Activated T-helper 1 cell treated with anti-CD3 and anti-CD28 coated beads, Interleukin-12 subunit alpha, Interleukin-12 subunit beta, Interleukin-2, Interleukin-4 antibody, amounts not matched to agents 30 ng/mL and 10 ng/mL and 1 ng/mL, durations not matched to agents 14 hours and 24 hours and 36 hours (primary cell): ENCODE measurements around the gene FOXL2NB. TPM values are rescaled to one million over a fixed set of nuclear protein-coding genes. Genes with fewer than 3 reads are reported as not detected.
A peak's percentile ranks its signal among the peaks of the same experiment; 100 is the strongest.

Experiments
- DNase-seq: peaks from one replicate; pipeline ENCODE4 v3.0.0; 2021; ENCODE audit warnings: low spot score
- H3K27ac Mint-ChIP-seq: one replicate; pipeline ENCODE4 v1.8.0; 2021; ENCODE audit warnings: mild to moderate bottlenecking, mixed read lengths
- H3K27me3 Mint-ChIP-seq: one replicate; pipeline ENCODE4 v1.8.0; 2022; ENCODE audit warnings: mild to moderate bottlenecking, moderate library complexity, mixed read lengths; ENCODE audit not compliant: insufficient read depth
- H3K36me3 Mint-ChIP-seq: one replicate; pipeline ENCODE4 v1.8.0; 2021; ENCODE audit warnings: low read depth, mixed read lengths
- H3K4me1 Mint-ChIP-seq: one replicate; pipeline ENCODE4 v1.8.0; 2021; ENCODE audit warnings: low read depth, mixed read lengths
- H3K4me3 Mint-ChIP-seq: one replicate; pipeline ENCODE4 v1.8.0; 2021; ENCODE audit warnings: mild to moderate bottlenecking, moderate library complexity, mixed read lengths
- H3K9me3 Mint-ChIP-seq: one replicate; pipeline ENCODE4 v1.8.0; 2021; ENCODE audit warnings: mixed read lengths
- intact Hi-C: fragments of 100-400 bp; cut with micrococcal nuclease; formaldehyde crosslinking; loops from one replicate; pipeline ENCODE4 v1.15.1; 2024
- total RNA-seq: library from RNA; stranded (reverse); gene quantifications from 2 replicates; pipeline ENCODE4 v1.2.3, GENCODE V29; 2022

FOXL2NB gene
- total RNA-seq, 1 donor from 2014 or later, result not detected

DNA sequence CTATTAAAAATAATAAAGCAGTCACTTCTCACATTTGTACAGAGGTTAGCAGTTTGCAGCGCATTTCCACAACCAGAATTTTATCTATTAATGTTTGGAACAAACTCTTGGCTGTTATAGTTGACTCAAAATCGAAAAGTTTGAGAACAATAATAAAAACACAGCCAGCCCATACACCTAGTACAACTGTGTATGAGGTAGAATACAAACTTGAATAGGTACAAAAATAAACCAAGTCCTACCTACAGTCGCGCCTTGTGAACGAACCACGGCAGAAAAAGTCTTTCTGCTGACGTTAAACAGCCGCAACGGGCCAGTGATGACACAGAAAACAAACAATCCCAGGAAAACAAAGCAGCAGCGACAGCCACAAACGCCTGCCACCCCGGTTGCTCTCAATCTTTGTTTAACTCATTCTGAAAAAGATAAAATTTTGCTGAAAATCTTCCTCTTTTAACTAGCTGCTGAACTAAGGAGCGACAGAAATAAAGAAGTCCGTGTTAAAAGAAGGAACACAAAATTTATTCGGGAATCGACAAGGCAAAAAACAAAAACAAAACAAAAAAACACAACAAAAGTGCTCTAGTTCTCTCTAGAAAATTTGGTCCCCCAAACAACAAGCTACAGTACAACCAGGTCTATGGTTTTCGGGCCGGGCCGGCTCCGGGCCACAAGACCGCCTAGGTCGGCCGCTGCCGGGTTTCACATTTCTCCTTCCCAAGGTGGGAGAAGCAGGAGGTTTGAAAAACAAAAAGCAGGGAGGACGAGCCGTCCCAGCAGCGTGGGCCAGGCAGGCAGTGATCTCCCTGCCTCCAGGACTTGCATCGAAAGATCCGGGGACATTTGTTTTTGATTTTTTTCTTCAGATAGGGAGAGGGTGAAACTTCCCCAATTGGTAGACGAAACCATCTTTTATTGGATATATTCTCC lies 3.0 kb upstream of the FOXL2NB start:
- Mint-ChIP-seq H3K4me3 (peak overlapping the region; percentile 33), H3K36me3 (no peaks in the 10 kb centered on the region), H3K27me3 (peaks cover 83% of the 10 kb centered on the region), H3K9me3 (no peaks in the 10 kb centered on the region), H3K27ac (peak overlapping the region; percentile 61), H3K4me1 (peaks cover 22% of the 10 kb centered on the region)
- intact Hi-C loops, result loop anchor here (1.0 kb wide), 1 partner anchor 8 kb away; no protein-coding TSS in a partner anchor
- no peak for DNase-seq

DNA sequence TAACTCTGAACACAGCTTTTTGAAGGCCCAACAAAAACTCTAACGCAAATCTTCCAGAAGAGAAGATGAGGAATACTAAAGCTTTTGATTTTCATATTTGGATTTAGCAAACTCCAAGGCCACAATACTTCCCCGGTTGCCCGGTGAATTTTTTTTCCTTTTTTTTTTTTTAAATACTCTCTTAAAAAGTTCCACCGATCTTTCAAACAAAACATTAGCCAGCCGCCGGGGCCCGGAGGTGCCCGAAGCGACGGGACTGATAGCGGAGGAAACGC lies 2.4 kb upstream of the FOXL2NB start:
- intact Hi-C loops, result loop anchor here (1.0 kb wide), 1 partner anchor 8 kb away; no protein-coding TSS in a partner anchor
- Mint-ChIP-seq H3K27me3 (peaks cover 86% of the 10 kb centered on the region), H3K4me1 (peaks cover 22% of the 10 kb centered on the region), H3K9me3 (no peaks in the 10 kb centered on the region), H3K27ac (peak overlapping the region; percentile 61), H3K36me3 (no peaks in the 10 kb centered on the region), H3K4me3 (peak overlapping the region; percentile 81)
- DNase-seq, result no peak

DNA sequence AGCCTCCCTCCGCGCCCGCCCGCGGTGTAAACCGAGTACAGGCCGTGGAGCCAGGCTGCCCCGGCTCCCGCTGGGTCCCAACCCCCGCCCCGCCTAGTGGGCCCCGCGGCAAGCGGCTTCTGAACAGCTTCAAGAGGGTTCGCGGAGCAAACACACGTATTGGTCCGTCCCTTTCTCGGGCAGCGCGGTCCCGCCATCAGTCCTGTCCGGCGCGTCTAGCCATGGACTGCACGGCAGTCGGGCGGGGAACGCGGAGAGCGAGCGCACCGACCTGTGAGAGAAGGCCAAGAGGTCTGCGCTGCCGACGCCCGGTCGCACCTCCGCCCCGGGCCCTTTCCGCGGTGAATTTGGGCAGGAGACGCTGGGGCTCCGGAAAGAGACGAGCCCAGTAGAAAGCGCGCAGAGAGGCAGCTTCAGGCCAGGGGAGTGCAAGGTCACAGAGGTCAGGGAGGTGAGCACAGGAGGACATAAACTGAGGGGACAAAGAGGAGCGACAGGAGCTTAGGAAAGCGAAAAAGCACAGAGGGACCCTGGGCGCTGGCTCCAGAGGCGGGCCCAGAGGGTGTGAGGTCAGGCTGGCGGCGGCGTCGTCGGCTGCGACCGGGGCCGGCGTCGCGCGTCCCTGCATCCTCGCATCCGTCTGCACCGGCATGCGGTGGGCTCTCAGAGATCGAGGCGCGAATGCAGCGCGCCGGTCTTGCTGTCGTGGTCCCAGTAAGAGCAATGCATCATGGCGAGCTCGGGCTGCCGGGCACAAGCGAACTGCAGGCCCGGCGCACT lies 1.9 kb upstream of the FOXL2NB start:
- H3K27ac Mint-ChIP-seq, result peak overlapping the region; percentile 87
- peaks cover 85% of the 10 kb centered on the region for H3K27me3 Mint-ChIP-seq
- intact Hi-C loops, result loop anchor here (1.0 kb wide), 1 partner anchor 9 kb away; no protein-coding TSS in a partner anchor
- peak overlapping the region; percentile 81 for H3K4me3 Mint-ChIP-seq
- H3K9me3 Mint-ChIP-seq, result no peaks in the 10 kb centered on the region
- no peak for DNase-seq
- peaks cover 22% of the 10 kb centered on the region for H3K4me1 Mint-ChIP-seq
- no peaks in the 10 kb centered on the region for H3K36me3 Mint-ChIP-seq

DNA sequence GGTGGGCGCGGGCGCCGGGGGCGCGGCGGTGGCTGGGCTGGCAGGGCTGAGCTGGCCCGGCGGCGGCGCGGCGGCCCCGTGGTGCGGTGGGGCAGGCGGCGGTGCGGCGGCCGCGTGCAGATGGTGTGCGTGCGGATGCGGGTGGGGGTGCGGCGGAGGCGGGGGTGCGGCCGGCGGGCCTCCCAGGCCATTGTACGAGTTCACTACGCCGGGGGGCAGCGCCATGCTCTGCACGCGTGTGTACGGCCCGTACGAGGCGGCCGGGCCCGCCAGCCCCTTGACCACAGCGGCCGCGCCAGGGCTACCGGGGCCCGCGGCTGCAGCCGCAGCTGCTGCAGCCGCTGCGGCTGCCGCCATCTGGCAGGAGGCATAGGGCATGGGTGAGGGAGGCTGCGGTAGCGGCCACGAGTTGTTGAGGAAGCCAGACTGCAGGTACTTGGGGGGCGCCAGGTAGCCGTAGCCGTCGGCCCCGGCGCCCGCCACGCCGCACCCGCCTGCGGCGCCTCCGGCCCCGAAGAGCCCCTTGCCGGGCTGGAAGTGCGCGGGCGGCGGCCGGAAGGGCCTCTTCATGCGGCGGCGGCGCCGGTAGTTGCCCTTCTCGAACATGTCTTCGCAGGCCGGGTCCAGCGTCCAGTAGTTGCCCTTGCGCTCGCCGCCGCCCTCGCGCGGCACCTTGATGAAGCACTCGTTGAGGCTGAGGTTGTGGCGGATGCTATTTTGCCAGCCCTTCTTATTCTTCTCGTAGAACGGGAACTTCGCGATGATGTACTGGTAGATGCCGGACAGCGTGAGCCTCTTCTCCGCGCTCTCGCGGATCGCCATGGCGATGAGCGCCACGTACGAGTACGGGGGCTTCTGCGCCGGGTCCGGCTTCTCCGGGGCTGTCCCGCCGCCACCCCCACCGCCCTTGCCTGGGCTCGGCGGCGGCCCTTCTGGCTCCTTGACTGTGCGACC lies 1.0 kb upstream of the FOXL2NB start:
- H3K4me1 Mint-ChIP-seq, result peaks cover 22% of the 10 kb centered on the region
- H3K4me3 Mint-ChIP-seq, result no peak overlapping the region
- no peaks in the 10 kb centered on the region for H3K36me3 Mint-ChIP-seq
- peaks cover 85% of the 10 kb centered on the region for H3K27me3 Mint-ChIP-seq
- DNase-seq, result no peak
- no peak overlapping the region for H3K27ac Mint-ChIP-seq
- no peaks in the 10 kb centered on the region for H3K9me3 Mint-ChIP-seq
- intact Hi-C loops, result no loop called here

DNA sequence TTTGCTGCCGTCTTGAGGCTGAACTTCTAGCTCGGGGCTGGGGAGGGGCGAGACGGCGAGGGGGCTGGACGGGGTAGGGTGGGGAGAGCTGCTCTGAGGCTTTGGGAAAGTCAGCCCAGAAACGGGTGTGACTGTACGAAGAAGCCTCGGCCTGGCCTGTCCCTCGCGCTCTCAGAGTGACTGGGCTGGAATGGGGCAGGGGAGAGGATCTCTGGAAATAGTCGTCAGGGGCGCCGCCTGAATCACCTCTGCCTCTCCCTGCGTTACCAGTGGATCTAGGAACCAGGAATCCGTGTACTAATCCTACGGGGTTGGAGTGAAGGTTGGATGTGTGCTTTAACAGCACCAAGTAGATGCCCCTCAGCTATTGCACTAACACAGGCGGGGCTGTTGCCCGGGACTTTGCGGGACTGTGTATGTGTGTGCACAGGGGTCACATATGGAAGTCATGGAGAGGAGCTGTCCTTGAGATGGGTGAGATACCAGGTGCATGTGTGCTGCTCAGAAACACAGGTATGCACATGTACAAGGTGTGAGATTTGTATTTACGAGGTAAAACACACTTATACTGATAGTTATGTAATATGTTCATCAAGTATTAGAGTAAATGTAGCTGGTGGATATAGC lies 591 bp downstream of the FOXL2NB start:
- Mint-ChIP-seq H3K4me1 (peaks cover 22% of the 10 kb centered on the region), H3K4me3 (peak overlapping the region; percentile 50), H3K27me3 (peaks cover 81% of the 10 kb centered on the region), H3K36me3 (no peaks in the 10 kb centered on the region), H3K27ac (no peak overlapping the region), H3K9me3 (no peaks in the 10 kb centered on the region)
- intact Hi-C loops, result no loop called here
- DNase-seq, result no peak

DNA sequence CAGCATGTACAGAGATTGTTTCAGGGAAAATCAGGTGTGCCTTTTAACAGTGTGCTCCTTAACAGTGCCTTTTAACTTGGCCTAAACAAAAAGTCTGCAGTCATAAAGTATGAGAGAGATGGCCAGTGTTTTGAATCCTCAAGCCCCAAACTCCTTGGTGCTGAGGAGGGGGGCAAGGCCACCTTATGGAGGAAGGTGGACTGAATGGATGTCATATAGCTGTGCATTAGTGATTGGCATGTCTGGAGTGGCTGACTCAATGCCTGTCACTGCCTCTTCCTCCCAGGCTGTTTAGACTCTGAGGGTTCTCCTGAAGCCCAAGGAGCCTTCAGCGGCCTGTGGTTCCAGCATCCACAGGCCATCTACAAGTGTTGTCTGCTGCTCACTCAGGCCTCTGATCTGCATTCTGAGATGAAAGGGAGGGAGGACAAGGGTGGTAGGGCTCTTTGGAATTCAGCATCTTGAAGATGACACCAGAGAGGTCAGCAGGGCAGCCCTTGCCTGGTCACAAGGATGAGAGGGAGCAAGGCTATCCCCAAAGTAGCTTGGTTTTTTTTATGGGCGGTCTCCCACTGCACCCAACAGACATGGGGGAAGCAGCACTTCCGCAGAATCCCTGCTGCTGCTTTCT lies 1.5 kb downstream of the FOXL2NB start:
- Mint-ChIP-seq H3K36me3 (no peaks in the 10 kb centered on the region), H3K27ac (no peak overlapping the region), H3K4me3 (no peak overlapping the region), H3K27me3 (peaks cover 78% of the 10 kb centered on the region), H3K4me1 (peaks cover 19% of the 10 kb centered on the region), H3K9me3 (no peaks in the 10 kb centered on the region)
- intact Hi-C loops, result no loop called here
- DNase-seq, result no peak

DNA sequence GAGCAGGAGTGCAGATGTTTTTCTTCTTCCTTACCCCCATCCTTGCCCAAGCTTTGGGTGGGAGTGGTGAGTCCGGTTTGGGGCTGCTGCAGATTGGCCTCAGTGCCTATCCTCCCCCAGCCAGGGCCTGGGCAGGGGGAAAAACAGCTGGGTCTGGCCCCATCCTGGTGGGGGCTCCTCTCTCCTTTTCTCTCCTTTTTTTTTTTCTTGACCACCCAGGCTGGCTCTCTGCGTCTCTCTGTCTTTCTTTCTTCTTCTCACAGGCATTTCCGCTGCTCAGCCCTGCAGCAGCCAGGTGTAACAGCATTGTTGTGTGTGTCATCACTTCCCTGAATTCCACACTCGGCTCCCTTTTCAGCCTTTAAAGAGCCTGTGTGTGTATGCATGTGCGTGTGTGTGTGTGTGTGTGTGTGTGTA lies 2.0 kb downstream of the FOXL2NB start:
- Mint-ChIP-seq H3K36me3 (no peaks in the 10 kb centered on the region), H3K27ac (no peak overlapping the region), H3K4me3 (no peak overlapping the region), H3K9me3 (no peaks in the 10 kb centered on the region), H3K27me3 (peaks cover 76% of the 10 kb centered on the region), H3K4me1 (peaks cover 14% of the 10 kb centered on the region)
- no peak for DNase-seq
- intact Hi-C loops, result no loop called here

DNA sequence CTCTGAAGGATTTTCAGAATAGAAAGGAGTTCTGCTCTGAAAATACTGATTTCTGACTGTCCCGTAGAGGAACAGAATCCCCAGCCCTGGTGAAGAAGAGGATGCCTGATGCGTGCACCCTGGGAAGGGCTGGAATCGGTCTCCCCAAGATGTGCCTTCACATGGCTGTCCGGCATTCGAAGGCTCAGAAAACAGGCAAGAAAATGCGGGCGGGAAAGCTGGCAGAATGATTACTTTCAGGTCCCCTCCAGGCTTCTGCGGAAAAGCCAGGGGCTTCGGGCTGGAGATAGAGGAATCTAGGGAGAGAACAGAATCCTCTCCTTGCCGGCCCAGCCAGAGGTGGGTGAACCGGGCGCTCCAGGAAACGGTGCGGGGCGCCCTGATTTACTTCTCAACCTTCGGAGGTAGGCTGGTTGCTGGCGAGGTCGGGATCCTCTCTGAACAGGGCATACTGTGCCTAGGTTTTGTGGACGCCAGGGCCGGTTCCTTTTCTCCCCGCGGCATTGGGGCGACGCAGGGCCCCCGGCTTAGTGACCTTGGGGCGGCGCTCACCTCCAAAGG lies 2.5 kb downstream of the FOXL2NB start:
- Mint-ChIP-seq H3K9me3 (no peaks in the 10 kb centered on the region), H3K4me1 (peaks cover 9% of the 10 kb centered on the region), H3K27ac (no peak overlapping the region), H3K27me3 (peaks cover 73% of the 10 kb centered on the region), H3K4me3 (no peak overlapping the region), H3K36me3 (no peaks in the 10 kb centered on the region)
- intact Hi-C loops, result loop anchor here (2.0 kb wide), 1 partner anchor 13 kb away; no protein-coding TSS in a partner anchor
- DNase-seq, result no peak

DNA sequence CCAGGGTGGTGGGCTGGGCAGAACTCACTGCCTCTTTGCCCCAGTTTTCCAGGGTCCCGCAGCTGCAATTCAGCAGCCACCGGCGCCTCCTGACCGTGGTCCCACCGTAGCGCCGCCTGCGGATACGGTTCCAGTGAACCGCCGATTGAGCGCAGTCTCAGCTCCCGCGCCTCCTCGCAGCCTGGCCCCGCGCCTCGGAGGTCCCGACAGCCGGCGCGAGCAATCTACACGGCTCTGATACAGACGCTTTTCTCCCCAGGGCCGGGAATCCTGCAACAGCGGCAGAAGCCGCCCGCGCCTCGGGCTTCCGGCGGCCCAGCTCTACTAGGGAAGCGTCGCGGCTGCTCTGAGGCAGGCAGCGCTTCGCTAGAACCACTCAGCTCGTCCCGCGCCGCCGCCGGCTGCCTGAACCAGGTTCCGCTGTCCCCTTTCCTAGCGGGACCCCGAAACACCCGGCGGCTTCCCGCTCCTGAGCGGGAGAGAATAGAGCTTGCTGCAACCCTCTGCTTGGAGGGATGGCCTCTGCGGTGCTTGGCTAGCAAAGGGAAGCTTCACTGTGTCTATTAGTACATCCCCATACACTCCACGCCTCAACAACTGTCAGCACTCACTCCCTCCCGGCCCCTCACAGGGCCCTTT lies 3.1 kb downstream of the FOXL2NB start:
- no peak for DNase-seq
- Mint-ChIP-seq H3K27me3 (peaks cover 67% of the 10 kb centered on the region), H3K4me1 (peaks cover 3% of the 10 kb centered on the region), H3K36me3 (no peaks in the 10 kb centered on the region), H3K4me3 (no peak overlapping the region), H3K27ac (no peak overlapping the region), H3K9me3 (no peaks in the 10 kb centered on the region)
- intact Hi-C loops, result loop anchor here (2.0 kb wide), 1 partner anchor 13 kb away; no protein-coding TSS in a partner anchor

DNA sequence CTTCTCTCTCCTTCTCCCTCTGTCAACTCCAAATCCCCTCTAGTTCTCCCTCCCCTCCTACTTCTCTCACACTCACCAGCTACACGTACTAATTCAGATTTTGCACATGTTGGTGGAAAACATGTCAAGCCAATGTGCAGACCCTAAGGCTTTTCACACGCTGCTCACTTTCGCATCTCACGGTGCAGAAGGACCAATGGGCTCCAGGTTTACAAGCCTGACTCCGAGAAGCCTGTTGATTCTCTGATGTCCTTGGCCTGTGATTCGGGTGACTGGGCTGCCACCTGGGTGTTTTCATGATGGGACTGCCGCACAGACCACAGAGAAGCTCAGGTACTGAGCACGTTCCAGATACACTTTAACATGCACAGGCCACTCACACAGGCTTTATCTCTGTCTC lies 3.7 kb downstream of the FOXL2NB start:
- no peaks in the 10 kb centered on the region for H3K9me3 Mint-ChIP-seq
- DNase-seq, result no peak
- H3K4me3 Mint-ChIP-seq, result no peak overlapping the region
- no peak overlapping the region for H3K27ac Mint-ChIP-seq
- intact Hi-C loops, result loop anchor here (2.0 kb wide), 1 partner anchor 14 kb away; no protein-coding TSS in a partner anchor
- H3K27me3 Mint-ChIP-seq, result peaks cover 66% of the 10 kb centered on the region
- no peaks in the 10 kb centered on the region for H3K36me3 Mint-ChIP-seq
- H3K4me1 Mint-ChIP-seq, result no peaks in the 10 kb centered on the region

DNA sequence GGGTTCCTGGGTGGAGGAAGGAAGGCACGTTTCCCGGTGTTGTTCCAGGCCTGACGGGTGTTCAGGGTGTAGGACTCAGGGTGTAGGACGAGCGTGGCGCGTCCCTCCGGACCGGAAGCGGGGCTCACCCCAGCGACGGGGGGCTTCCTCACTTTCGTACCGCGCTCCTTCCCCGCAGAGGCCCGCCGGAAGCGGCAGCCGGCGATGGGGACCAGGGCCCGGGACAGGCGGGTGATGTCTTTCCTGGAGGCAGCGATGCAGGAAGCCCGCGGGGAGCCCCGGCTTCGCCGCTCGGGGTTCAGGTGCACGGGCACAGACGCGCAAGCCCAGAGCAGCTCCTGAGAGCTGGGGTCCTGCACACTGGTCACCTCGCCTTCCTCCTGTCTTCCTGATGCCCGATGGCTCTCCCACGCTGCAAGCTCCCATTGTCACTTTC lies 13.4 kb downstream of the FOXL2NB start:
- H3K27ac Mint-ChIP-seq, result no peak overlapping the region
- DNase-seq, result no peak
- intact Hi-C loops, result no loop called here
- no peak overlapping the region for H3K4me3 Mint-ChIP-seq
- H3K27me3 Mint-ChIP-seq, result peaks cover 52% of the 10 kb centered on the region
- H3K36me3 Mint-ChIP-seq, result no peaks in the 10 kb centered on the region
- H3K9me3 Mint-ChIP-seq, result peaks cover 8% of the 10 kb centered on the region
- peaks cover 4% of the 10 kb centered on the region for H3K4me1 Mint-ChIP-seq
